GM12878 (cell line): ENCODE results near the gene TANK. TPM values are rescaled to one million over a fixed set of nuclear protein-coding genes. Genes with fewer than 3 reads are reported as not detected.

Source experiments
- ATAC-seq: fragments of 200-7000 bp; cut with Tn5 transposase; 3 replicates; pipeline ENCODE4 v1.9.1; 2020; ENCODE audit warnings: mild to moderate bottlenecking, moderate library complexity
- BruUV-seq: library from RNA; stranded (reverse); fragments of 400-500 nt; replicated peaks from 2 replicates; lab custom pipeline; 2021; lab: Mats Ljungman, UMichigan
- CTCF ChIA-PET: fragments of 300-600 bp; sonication (Branson Sonifier 250); formaldehyde crosslinking; extraction: SDS; loops from one replicate; lab custom pipeline; 2021; ENCODE audit warnings: inconsistent platforms; lab: Yijun Ruan, JAX
- POLR2A ChIA-PET: fragments of 350-600 bp; formaldehyde crosslinking; extraction: SDS; loops from one replicate; lab custom pipeline; 2021; ENCODE audit warnings: inconsistent platforms; lab: Charles Lee
- RAD21 ChIA-PET: fragments of 300-600 bp; sonication (Branson Sonifier 250); formaldehyde crosslinking; loops from one replicate; lab custom pipeline; 2023; ENCODE audit warnings: antibody characterized with exemption; ENCODE audit not compliant: unreplicated experiment; lab: Charles Lee
- SMC1A ChIA-PET: fragments of 300-600 bp; sonication (Branson Sonifier 250); formaldehyde crosslinking; loops from one replicate; lab custom pipeline; 2023; ENCODE audit not compliant: unreplicated experiment, uncharacterized antibody; lab: Charles Lee
- DNase-seq: peaks from one replicate; pipeline ENCODE4 v3.0.0-alpha.2; 2011; ENCODE audit warnings: low read depth, low spot score
- FAIRE-seq: peaks from 3 replicates; lab custom pipeline; 2011; peaks lifted over from hg19 to GRCh38; lab: Jason Lieb, UNC
- H2AFZ ChIP-seq: 2 replicates; pipeline ENCODE4 v1.6.0; 2011; ENCODE audit warnings: low read depth, low read length, control low read depth; ENCODE audit not compliant: control insufficient read depth
- H3K27ac ChIP-seq: 2 replicates; pipeline ENCODE4 v1.5.1; 2011; ENCODE audit warnings: control low read depth; ENCODE audit not compliant: control insufficient read depth, insufficient read depth
- H3K27me3 ChIP-seq, 2 experiments: replicated peaks in 1 of 2; 2 replicates each; pipeline versions ENCODE4 v1.6.0 to v1.6.1; 2011; ENCODE audit warnings: low read length in 1 of 2; ENCODE audit not compliant: control insufficient read depth in 2 of 2, insufficient read depth in 2 of 2
- H3K36me3 ChIP-seq, 2 experiments: 2 replicates each; pipeline ENCODE4 v1.5.1; 2011; ENCODE audit warnings: low read length in 1 of 2; ENCODE audit not compliant: control insufficient read depth in 2 of 2, insufficient read depth in 2 of 2
- H3K4me1 ChIP-seq: 2 replicates; pipeline ENCODE4 v1.6.1; 2011; ENCODE audit warnings: mild to moderate bottlenecking, low read length, moderate library complexity, mixed read lengths; ENCODE audit not compliant: control insufficient read depth, insufficient read depth
- H3K4me2 ChIP-seq: 2 replicates; pipeline ENCODE4 v1.6.0; 2011; ENCODE audit warnings: control low read depth; ENCODE audit not compliant: control insufficient read depth, insufficient read depth
- H3K4me3 ChIP-seq: fragments of 200-600 bp; sonication (generic); 2 replicates; pipeline ENCODE4 v1.5.1; 2016
- H3K79me2 ChIP-seq: 2 replicates; pipeline ENCODE4 v1.6.0; 2011; ENCODE audit warnings: low read length; ENCODE audit not compliant: control insufficient read depth, insufficient read depth
- H3K9ac ChIP-seq: 2 replicates; pipeline ENCODE4 v1.8.0; 2011; ENCODE audit warnings: low read length, control low read depth, mixed read lengths; ENCODE audit not compliant: control insufficient read depth, insufficient read depth
- H3K9me3 ChIP-seq: replicated peaks from 3 replicates; pipeline ENCODE4 v1.5.1; 2011; ENCODE audit warnings: mild to moderate bottlenecking, low read length; ENCODE audit not compliant: control insufficient read depth, insufficient read depth
- H4K20me1 ChIP-seq: 2 replicates; pipeline ENCODE4 v1.6.0; 2011; ENCODE audit not compliant: control insufficient read depth, insufficient read depth
- BHLHE40 ChIP-seq, 2 experiments: fragments of 450-650 bp in 1 of 2; IDR thresholded peaks; 2 replicates each; pipeline ENCODE4 v1.6.1; 2011 to 2017; ENCODE audit warnings: low read depth in 2 of 2, borderline replicate concordance in 1 of 2, improper control_type of control experiment in 1 of 2, low read length in 1 of 2, mild to moderate bottlenecking in 1 of 2
- BRCA1 ChIP-seq: IDR thresholded peaks from 2 replicates; pipeline ENCODE4 v1.6.1; 2011; ENCODE audit warnings: low read depth, low read length, improper control_type of control experiment
- CBFB ChIP-seq: IDR thresholded peaks from 2 replicates; pipeline ENCODE4 v1.6.1; 2016; ENCODE audit warnings: antibody characterized with exemption, low read depth
- ESRRA ChIP-seq: IDR thresholded peaks from 2 replicates; pipeline ENCODE4 v1.6.1; 2012; ENCODE audit warnings: mild to moderate bottlenecking, low read length, improper control_type of control experiment
- FOXM1 ChIP-seq: IDR thresholded peaks from 2 replicates; pipeline ENCODE4 v1.6.1; 2012; ENCODE audit warnings: low read depth, mild to moderate bottlenecking, inconsistent platforms, low read length, moderate library complexity
- GATAD2B ChIP-seq: fragments of 450-650 bp; conservative IDR thresholded peaks from 2 replicates; pipeline ENCODE4 v1.6.1; 2017; ENCODE audit warnings: low read depth, mild to moderate bottlenecking, moderate library complexity
- MTA2 ChIP-seq: fragments of 450-650 bp; IDR thresholded peaks from 2 replicates; pipeline ENCODE4 v1.6.1; 2016; ENCODE audit warnings: low read depth, mild to moderate bottlenecking, moderate library complexity
- NFYA ChIP-seq: IDR thresholded peaks from 2 replicates; pipeline ENCODE4 v1.6.1; 2011; ENCODE audit warnings: low read depth, mild to moderate bottlenecking, low read length, improper control_type of control experiment, borderline replicate concordance
- TCF12 ChIP-seq: IDR thresholded peaks from 2 replicates; pipeline ENCODE4 v1.6.1; 2011; ENCODE audit warnings: low read depth, mild to moderate bottlenecking, low read length
- ZNF217 ChIP-seq: fragments of 450-650 bp; IDR thresholded peaks from 2 replicates; pipeline ENCODE4 v1.6.1; 2017; ENCODE audit warnings: antibody characterized with exemption, mild to moderate bottlenecking
- WGBS: methylation state at CpG from one replicate; pipeline ENCODE4 v1.1.6; 2016; ENCODE audit warnings: low lambda C conversion rate; ENCODE audit not compliant: insufficient replicate concordance, insufficient coverage; ENCODE audit errors: missing lambda C conversion rate; 5-methylcytosine and 5-hydroxymethylcytosine counted together
- in situ Hi-C: fragments of 300-500 bp; cut with MboI; formaldehyde crosslinking; loops from 9 replicates; pipeline ENCODE4 v1.14.3; 2018; ENCODE audit warnings: mixed read lengths
- intact Hi-C: fragments of 100-400 bp; cut with micrococcal nuclease; formaldehyde crosslinking; loops from one replicate; pipeline ENCODE4 v1.14.2; 2022; ENCODE audit not compliant: unreplicated experiment
- polyA plus RNA-seq, 11 experiments: library from polyadenylated mRNA; depleted of rRNA in 4 of 11; unstranded in 6 of 11; stranded (reverse) in 5 of 11; fragments of >200 nt; fragmentation: Nextera tagmentation in 4 of 11; fragmentation: Illumina TruSeq in 1 of 11; extraction: Ambion mirVana in 4 of 11; extraction: Trizol in 1 of 11; gene quantifications; 1 replicate in 1 of 11; 2 replicates in 10 of 11; pipeline versions ENCODE4 v1.2.1 to v1.2.3, GENCODE V29; 2011 to 2016; ENCODE audit warnings: inconsistent platforms in 2 of 11, missing spikeins in 2 of 11, low read depth in 1 of 11
- total RNA-seq, 4 experiments: library from RNA; depleted of rRNA in 3 of 4; stranded (reverse); fragments of >200 nt in 3 of 4; fragmentation: Illumina TruSeq in 1 of 4; extraction: Trizol in 1 of 4; gene quantifications; 2 replicates each; pipeline versions ENCODE4 v1.2.1 to v1.2.3, GENCODE V29; 2013 to 2021
- TF ChIP-seq, protein P1 (sequence below): fragments of 450-650 bp; IDR thresholded peaks from 2 replicates; pipeline ENCODE4 v1.6.1; 2018; ENCODE audit warnings: borderline replicate concordance, mild to moderate bottlenecking; ENCODE audit not compliant: partially characterized antibody
- TF ChIP-seq, protein P2 (sequence below): IDR thresholded peaks from 2 replicates; pipeline ENCODE4 v1.6.1; 2012; ENCODE audit warnings: low read depth, low read length, improper control_type of control experiment
- TF ChIP-seq, protein P3 (sequence below): IDR thresholded peaks from 2 replicates; pipeline ENCODE4 v1.6.1; 2011; ENCODE audit warnings: mild to moderate bottlenecking, low read depth, low read length, moderate library complexity; ENCODE audit not compliant: insufficient replicate concordance
- TF ChIP-seq, protein P4 (sequence below): fragments of 450-650 bp; IDR thresholded peaks from 2 replicates; pipeline ENCODE4 v1.6.1; 2018; ENCODE audit warnings: mild to moderate bottlenecking, low read depth, moderate library complexity; ENCODE audit not compliant: partially characterized antibody

The TANK gene
- total and polyA plus RNA-seq, 10 of the 15 experiments (the other 5 are each of a cell fraction or from before 2014, with no cell fraction given): 48.6 to 127 (median 103) TPM

DNA sequence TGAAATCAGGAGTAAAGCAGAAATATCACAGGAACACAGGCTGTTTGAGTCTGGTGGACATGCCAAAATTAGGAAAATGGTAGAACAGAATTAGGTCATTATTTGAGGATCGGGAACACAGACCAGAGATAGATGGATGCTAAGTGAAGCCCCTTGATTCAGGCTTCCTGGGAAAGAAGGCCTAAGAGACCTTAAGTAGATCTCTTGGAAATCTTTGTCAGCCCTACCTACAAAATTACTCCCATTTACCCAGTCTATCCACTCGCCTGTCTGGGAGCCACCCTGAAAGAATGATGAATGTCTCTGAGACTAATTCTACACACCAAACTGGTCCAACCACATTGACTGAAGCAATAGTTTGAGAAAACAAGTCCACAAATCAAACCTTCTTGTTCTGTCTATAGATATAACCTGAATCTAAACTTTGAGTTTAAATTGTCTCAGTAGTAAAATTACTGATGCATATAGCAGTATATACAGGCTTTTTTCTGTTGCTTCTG, 36.6 kb upstream of the TANK start:
- RAD21 ChIA-PET: interaction anchor here (1.0 to 1.6 kb wide), 5 partner anchors 16 to 42 kb away, joined by 3 to 5 read pairs (median 3); no protein-coding TSS in a partner anchor
- CTCF ChIA-PET: interaction anchor here (1.0 to 2.1 kb wide), 3 partner anchors 16 to 60 kb away, joined by 3 to 5 read pairs (median 4); no protein-coding TSS in a partner anchor
- DNase-seq (no peak), ATAC-seq (peak; percentile 25; the same call in 2 of the 3 replicates), FAIRE-seq (no peak)
- intact Hi-C loops (no loop called here), in situ Hi-C loops (no loop called here)
- no peaks in the 10 kb centered on the region for H4K20me1 ChIP-seq
- WGBS: 100% methylated on average over 2 of the region's 2 CpGs
- no peak overlapping the region for H3K9ac ChIP-seq
- H3K27ac ChIP-seq: no peak overlapping the region; the same call in 1 of the 2 replicates
- no peak overlapping the region for H3K4me2 ChIP-seq
- H3K36me3 ChIP-seq: no peaks in the 10 kb centered on the region
- no peaks in the 10 kb centered on the region for H3K9me3 ChIP-seq
- H3K27me3 ChIP-seq: no peaks in the 10 kb centered on the region
- SMC1A ChIA-PET: interaction anchor here (1.1 to 2.4 kb wide), 4 partner anchors 9 to 100 kb away, joined by 3 to 19 read pairs (median 6); no protein-coding TSS in a partner anchor
- no peaks in the 10 kb centered on the region for H3K79me2 ChIP-seq
- BruUV-seq: no TSS peak
- no peaks in the 10 kb centered on the region for H3K4me1 ChIP-seq
- H3K4me3 ChIP-seq: no peak overlapping the region
- POLR2A ChIA-PET: interaction anchor here (0.9 to 1.6 kb wide), 2 partner anchors 11 to 12 kb away, joined by 3 read pairs; no protein-coding TSS in a partner anchor
- peak overlapping the region; percentile 8; the same call in 1 of the 2 replicates for H2AFZ ChIP-seq
- TF ChIP-seq, protein P1, sequence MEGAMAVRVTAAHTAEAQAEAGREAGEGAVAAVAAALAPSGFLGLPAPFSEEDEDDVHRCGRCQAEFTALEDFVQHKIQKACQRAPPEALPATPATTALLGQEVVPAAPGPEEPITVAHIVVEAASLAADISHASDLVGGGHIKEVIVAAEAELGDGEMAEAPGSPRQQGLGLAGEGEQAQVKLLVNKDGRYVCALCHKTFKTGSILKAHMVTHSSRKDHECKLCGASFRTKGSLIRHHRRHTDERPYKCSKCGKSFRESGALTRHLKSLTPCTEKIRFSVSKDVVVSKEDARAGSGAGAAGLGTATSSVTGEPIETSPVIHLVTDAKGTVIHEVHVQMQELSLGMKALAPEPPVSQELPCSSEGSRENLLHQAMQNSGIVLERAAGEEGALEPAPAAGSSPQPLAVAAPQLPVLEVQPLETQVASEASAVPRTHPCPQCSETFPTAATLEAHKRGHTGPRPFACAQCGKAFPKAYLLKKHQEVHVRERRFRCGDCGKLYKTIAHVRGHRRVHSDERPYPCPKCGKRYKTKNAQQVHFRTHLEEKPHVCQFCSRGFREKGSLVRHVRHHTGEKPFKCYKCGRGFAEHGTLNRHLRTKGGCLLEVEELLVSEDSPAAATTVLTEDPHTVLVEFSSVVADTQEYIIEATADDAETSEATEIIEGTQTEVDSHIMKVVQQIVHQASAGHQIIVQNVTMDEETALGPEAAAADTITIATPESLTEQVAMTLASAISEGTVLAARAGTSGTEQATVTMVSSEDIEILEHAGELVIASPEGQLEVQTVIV: no peak
- TF ChIP-seq, protein P2, sequence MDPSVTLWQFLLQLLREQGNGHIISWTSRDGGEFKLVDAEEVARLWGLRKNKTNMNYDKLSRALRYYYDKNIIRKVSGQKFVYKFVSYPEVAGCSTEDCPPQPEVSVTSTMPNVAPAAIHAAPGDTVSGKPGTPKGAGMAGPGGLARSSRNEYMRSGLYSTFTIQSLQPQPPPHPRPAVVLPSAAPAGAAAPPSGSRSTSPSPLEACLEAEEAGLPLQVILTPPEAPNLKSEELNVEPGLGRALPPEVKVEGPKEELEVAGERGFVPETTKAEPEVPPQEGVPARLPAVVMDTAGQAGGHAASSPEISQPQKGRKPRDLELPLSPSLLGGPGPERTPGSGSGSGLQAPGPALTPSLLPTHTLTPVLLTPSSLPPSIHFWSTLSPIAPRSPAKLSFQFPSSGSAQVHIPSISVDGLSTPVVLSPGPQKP: no peak
- TF ChIP-seq ESRRA: no peak
- TF ChIP-seq BRCA1: no peak
- TF ChIP-seq TCF12: no peak
- TF ChIP-seq BHLHE40 (IDR thresholded peaks at IDR 0.05; ENCODE audit: borderline replicate concordance in 1 of 2, low read depth in 2 of 2, low read length in 1 of 2): no peak
- no peak for TF ChIP-seq NFYA
- no peak for TF ChIP-seq GATAD2B
- TF ChIP-seq, protein P3, sequence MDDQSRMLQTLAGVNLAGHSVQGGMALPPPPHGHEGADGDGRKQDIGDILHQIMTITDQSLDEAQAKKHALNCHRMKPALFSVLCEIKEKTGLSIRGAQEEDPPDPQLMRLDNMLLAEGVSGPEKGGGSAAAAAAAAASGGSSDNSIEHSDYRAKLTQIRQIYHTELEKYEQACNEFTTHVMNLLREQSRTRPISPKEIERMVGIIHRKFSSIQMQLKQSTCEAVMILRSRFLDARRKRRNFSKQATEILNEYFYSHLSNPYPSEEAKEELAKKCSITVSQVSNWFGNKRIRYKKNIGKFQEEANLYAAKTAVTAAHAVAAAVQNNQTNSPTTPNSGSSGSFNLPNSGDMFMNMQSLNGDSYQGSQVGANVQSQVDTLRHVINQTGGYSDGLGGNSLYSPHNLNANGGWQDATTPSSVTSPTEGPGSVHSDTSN: no peak
- no peak for TF ChIP-seq CBFB
- TF ChIP-seq MTA2: no peak
- TF ChIP-seq, protein P4, sequence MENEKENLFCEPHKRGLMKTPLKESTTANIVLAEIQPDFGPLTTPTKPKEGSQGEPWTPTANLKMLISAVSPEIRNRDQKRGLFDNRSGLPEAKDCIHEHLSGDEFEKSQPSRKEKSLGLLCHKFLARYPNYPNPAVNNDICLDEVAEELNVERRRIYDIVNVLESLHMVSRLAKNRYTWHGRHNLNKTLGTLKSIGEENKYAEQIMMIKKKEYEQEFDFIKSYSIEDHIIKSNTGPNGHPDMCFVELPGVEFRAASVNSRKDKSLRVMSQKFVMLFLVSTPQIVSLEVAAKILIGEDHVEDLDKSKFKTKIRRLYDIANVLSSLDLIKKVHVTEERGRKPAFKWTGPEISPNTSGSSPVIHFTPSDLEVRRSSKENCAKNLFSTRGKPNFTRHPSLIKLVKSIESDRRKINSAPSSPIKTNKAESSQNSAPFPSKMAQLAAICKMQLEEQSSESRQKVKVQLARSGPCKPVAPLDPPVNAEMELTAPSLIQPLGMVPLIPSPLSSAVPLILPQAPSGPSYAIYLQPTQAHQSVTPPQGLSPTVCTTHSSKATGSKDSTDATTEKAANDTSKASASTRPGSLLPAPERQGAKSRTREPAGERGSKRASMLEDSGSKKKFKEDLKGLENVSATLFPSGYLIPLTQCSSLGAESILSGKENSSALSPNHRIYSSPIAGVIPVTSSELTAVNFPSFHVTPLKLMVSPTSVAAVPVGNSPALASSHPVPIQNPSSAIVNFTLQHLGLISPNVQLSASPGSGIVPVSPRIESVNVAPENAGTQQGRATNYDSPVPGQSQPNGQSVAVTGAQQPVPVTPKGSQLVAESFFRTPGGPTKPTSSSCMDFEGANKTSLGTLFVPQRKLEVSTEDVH: no peak
- no peak for TF ChIP-seq ZNF217
- no peak for TF ChIP-seq FOXM1
